Measurements from ENCODE around the gene STUB1. TPM values are rescaled to one million over a fixed set of nuclear protein-coding genes. Genes with fewer than 3 reads are reported as not detected.

Gene STUB1
- total RNA-seq, 1 donor from 2014 or later = 78.6 TPM

GRCh38 chr16:711548-712320 is 31.5 kb downstream of the STUB1 start:
- peak; percentile 32 to 67 for DNase-seq (ENCODE audit: low read depth in 2 of 2)

GRCh38 chr16:712740-713250 is 32.6 kb downstream of the STUB1 start:
- DNase-seq (ENCODE audit: low read depth in 2 of 2) = peak; percentile 36 to 76

DNA sequence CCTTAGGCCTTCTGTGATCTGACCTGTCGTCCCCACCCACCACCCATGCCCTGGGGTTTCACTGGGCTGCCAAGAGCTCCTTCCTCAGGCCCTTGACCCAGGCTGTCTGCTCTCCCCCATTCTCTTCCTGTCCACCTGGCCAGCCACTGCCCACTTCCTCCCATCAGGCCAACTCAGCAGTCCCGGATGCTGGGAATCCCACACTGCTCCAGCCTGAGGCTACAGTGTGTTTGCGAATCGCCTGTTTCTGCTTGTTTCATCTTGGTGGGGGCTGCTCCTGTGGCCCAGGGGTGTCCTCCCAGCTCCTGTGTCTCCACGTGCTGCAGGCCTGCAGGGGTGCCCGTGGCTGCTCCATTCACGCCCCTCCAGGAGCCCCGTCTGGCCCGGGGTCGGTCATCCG is 33.9 kb downstream of the STUB1 start:
- DNase-seq (ENCODE audit: low read depth in 2 of 2) = peak in 1 of 2 donors; percentile 20

DNA sequence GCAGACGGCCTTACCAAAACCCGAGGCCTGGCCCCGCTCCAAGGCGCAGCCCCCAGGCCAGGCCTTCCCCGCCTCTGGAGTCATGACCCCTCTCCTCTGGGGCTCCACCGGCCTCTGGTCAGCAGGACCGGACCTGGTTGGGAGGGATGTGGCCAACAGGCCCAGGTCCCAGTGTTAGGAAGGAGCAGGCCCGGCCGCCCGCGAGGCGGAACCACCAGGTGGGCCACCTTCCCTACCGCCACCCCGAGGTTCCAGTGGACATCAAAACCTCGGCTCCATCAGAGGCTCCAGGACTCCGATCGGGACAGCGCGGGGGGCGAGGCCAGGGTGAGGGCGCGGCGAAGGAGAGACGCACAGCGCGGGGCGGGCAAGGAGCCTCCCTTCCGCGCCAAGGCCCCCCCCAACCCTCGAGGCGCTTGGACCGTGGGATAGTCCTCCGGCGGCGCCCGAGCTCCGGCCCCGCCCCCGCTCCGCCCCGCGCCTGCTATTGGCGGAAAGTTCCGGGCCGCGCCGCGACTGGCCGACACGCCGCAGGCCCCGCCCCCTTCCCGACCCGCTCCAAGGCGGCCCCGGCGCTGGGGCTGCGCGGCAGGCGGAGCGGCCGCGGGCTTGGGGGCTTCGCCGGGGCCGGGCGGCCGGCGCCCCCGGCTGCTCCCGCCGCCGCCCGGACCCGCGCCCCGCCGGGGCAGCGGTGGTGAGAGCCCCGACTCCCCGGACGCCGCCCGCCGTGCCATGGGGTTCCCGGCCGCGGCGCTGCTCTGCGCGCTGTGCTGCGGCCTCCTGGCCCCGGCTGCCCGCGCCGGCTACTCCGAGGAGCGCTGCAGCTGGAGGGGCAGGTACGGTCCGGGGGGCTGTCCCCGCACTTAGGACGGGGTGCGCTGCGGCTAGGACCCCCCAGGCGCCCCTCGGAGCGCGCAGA is 34.6 kb downstream of the STUB1 start, which contains the start of gene METRN:
TSS of gene METRN (plus strand) at position 561 of the 919 bp plus-strand sequence. CDS start at position 733, 172 bp downstream.
- DNase-seq (ENCODE audit: low read depth in 2 of 2) = peak; percentile 40 to 91

- DNase-seq (ENCODE audit: low read depth in 2 of 2) = peak in 1 of 2 donors; percentile 48
These were observed 35.4 kb downstream of the STUB1 start for GRCh38 chr16:715477-716199.

DNA sequence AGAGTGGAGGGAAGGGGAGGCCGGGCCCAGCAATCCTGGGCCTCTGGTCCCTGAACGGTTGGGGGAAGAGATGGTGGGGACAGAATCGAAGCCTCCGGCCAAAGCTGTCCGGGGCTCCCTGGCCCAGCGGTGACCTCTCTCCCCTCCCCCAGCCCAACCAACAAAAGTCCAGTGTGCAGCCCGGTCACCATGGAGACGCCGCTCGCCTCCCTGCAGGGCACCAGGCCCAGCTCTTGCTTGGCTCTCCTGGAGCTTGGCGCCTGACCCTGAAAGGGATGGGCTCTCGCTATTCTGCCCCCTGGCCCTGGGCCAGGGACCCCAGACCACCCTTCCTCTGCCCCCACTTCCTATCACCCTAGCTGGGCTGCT is 36.0 kb downstream of the STUB1 start:
- no peak for DNase-seq (ENCODE audit: low read depth in 2 of 2)

DNA sequence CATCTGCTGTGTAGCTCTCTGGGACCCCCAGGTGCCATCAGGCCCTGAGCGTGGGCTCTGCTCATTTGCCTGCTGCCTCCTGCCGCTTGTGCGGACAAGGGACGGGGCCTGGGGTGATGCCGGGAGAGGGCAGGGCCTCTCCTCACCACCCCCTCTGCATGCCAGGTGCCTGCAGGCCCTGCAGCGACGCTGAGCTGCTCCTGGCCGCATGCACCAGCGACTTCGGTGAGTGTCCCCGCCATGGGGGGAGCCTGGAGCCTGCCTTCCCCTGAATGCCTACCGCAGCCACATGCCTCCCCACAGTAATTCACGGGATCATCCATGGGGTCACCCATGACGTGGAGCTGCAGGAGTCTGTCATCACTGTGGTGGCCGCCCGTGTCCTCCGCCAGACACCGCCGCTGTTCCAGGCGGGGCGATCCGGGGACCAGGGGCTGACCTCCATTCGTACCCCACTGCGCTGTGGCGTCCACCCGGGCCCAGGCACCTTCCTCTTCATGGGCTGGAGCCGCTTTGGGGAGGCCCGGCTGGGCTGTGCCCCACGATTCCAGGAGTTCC is 36.6 kb downstream of the STUB1 start:
- no peak for DNase-seq (ENCODE audit: low read depth in 2 of 2)

DNA sequence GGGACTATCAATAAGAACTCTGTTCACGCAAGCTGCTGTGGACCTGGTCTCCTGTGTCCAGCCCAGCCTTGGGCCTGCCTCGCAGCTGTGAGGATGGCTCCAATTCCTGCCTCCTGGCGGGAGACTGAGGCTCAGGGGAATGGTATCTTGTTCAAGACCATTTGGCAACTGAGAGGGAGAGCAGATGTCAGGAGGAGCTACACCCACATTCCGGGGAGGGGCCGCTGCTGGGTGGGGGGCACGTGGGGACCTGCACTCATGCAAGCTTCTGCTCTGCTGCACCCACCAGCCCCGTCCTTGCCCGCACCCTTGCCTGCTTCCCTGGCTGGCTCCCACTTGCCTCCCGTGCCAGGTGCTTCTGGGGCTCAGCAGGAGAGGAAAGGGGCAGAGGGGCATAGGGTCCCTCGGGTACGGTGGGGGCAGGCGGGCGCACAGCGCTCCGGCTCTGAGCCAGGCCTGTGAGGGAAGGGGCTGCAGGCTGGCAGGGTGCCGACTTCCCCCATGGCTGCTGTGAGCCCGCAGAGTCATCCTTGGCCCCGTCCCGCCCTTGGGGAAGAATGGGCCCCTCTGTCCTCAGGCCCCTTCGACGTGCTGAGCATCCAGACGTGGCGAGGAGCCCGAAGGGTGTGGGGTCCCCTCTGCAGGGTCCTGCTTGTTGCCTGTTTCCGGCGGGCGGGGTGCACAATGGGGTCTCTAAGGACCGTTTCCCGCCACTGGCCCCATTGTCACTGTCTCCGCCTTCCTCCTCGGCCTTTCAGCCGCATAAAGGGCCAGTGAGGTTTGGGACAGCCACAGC is 37.4 kb downstream of the STUB1 start:
- DNase-seq (ENCODE audit: low read depth in 2 of 2) = no peak

DNA sequence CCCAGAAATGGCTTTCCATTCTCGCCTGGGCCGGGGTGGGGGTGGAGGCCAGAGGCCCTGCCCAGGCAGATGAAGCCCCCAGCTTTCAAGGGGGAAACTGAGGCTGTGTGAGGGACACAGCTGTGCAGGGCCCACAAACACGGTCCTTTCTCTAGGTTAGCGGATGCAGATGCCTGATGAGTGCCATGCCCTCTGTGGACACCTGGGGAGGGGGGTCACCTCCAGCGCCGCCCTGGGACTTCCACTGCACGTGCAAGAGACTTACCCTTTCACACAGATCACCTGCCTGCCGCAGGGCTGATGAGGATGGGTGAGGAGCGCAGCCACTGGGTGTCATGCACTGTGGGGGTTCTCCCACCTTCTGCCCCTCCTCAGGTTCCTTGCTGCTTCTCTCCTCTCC is 38.2 kb downstream of the STUB1 start:
- DNase-seq (ENCODE audit: low read depth in 2 of 2) = no peak

DNA sequence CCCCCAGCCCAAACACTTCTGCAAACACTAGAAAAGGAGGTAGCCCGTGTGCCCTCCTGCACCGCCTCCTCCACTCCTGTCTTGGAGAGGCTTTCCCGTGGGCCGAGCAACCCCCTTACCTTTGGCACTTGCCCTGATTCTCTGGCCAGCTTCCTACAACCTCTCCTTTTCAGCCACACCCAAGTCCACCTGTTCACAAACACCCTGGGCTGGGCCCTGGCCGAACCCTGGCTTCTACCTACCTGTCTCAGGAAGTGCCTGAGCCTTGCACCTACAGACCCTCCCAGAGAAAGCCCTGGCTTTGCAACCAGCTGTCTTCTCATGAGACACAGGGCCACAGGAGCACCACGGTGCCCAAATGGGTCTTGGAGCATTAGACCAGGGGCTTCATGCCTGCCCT is 38.7 kb downstream of the STUB1 start:
- no peak for DNase-seq (ENCODE audit: low read depth in 2 of 2)

DNA sequence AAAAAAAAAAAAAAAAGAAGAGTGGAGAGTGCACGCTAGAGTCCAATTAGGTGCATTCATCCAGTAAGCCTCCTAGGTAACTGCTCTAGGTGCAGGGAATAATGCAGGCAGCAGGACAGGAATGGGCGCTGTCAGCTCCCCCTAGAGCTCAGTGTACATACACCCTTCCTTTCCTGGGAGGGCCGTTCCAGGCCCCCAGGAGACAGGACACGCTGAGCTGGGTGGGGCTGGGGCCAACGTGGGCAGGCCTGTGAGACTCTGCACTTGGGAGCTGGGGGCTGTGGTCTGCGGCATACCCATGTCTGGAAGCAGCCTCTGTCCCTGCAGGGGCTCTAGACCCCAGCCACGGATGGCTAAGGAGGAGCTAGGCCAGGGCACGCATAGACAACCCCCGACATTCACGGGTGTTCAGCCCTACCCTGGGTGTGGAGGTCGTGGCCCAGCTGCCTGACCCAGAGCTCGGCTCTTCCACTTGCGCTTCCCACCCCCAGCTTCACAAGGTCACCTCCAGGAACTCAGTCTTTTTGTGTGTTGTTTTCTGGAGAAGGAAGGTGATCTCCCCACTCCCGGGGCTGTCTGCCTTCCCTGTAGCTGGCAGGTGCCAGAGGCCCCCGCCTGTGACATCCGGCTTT is 39.7 kb downstream of the STUB1 start:
- DNase-seq (ENCODE audit: low read depth in 2 of 2) = no peak

- peak in 1 of 2 donors; percentile 31 for DNase-seq (ENCODE audit: low read depth in 2 of 2)
These were observed 40.3 kb downstream of the STUB1 start for GRCh38 chr16:720447-720989.

GRCh38 chr16:720990-721764 is 41.0 kb downstream of the STUB1 start, which contains the start of gene ANTKMT:
Gene ANTKMT, plus strand, starts transcription at chr16:721146. Its CDS starts 129 bp downstream, at chr16:721275.
- DNase-seq (ENCODE audit: low read depth in 2 of 2) = peak; percentile 29 to 73

DNA sequence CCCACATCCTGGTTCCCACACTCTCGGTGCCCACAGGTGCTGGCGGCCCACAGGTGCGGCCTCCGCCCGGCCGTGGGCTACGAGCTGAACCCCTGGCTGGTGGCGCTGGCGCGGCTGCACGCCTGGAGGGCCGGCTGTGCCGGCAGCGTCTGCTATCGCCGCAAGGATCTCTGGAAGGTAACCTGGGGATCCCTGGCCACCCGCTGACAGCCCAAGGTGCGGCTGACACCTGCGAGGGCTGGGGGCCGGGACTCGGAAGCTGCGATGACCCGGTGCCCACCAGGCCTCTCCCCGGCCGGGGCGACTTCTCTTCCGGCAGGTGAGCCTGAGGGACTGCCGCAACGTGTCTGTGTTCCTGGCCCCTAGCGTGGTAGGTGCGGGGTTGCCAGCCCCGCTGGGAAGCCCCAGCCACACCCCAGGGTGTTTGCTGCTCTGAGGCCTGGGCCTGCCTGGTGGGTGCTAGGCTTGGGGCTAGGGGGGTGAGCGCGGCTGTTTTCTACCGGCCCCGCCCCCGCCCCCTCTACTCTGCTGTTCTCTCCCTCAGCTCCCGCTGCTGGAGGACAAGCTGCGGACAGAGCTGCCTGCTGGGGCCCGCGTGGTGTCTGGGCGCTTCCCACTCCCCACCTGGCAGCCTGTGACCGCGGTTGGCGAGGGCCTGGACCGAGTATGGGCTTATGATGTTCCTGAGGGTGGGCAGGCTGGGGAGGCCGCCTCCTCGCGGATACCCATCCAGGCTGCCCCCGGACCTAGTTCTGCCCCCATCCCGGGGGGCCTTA is 41.7 kb downstream of the STUB1 start:
- no peak for DNase-seq (ENCODE audit: low read depth in 2 of 2)

- DNase-seq (ENCODE audit: low read depth in 2 of 2) = no peak
These were observed 42.8 kb downstream of the STUB1 start for GRCh38 chr16:722835-723633.

DNA sequence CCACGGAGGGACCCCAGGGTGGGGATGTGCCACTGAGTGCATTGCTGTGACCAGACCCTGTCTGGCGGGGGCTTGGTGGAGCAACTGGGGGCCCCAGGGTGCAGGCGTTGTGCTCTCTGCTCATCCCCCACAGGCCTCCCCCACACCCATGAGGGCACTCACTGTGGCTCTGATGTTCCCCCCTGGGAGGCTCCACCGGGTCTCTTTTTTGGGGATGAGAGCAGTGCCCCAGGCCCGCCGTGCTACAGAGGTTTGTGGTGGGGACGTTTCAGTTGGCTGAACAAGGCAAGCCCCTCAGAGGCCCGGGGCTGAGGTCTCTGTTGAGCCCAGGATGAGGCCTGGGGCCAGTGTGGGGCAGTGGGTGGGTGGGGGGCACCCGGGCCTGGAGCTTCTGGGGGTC is 43.5 kb downstream of the STUB1 start:
- no peak for DNase-seq (ENCODE audit: low read depth in 2 of 2)
